Stimulated activated CD4-positive, alpha-beta T cell treated with anti-CD3 and anti-CD28 coated beads, Interleukin-1b, Interleukin-23, amount 100 ng/mL, for 1 hour (primary cell): ENCODE measurements around the gene ZNF771.
A peak's percentile ranks its signal among the peaks of the same experiment; 100 is the strongest.

Experiments used
- DNase-seq, 2 donors: peaks; one replicate each; pipeline ENCODE4 v3.0.0-alpha.2; 2020; ENCODE audit warnings: low read depth in 2 of 2

Gene ZNF771

GRCh38 chr16:30407102-30407803, at the start of gene ZNF771:
Gene ZNF771, plus strand, starts transcription at chr16:30407606. Its CDS starts 448 bp downstream, at chr16:30408054.
- DNase-seq: peak; percentile 75 to 92

- no peak for DNase-seq
Measured at GRCh38 chr16:30357715-30358576, 49.5 kb upstream of the ZNF771 start.

DNA sequence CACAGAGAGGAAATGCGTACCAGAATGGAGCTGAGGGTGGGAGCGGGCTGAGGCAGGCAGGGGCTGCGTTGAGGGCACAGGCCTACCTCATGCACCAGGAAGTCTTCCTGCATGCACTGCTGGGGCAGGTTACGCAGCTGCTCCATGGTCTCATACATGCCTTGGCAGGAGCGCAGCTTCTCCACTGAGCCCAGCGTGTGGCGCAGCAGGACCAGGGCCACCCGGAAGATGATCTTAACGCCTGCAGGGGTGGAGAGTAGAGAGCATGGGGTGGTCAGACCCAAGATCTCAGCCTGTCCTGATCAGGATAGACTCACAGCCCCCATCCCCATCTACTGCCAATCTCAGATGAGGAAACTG, 48.8 kb upstream of the ZNF771 start:
- no peak for DNase-seq

DNA sequence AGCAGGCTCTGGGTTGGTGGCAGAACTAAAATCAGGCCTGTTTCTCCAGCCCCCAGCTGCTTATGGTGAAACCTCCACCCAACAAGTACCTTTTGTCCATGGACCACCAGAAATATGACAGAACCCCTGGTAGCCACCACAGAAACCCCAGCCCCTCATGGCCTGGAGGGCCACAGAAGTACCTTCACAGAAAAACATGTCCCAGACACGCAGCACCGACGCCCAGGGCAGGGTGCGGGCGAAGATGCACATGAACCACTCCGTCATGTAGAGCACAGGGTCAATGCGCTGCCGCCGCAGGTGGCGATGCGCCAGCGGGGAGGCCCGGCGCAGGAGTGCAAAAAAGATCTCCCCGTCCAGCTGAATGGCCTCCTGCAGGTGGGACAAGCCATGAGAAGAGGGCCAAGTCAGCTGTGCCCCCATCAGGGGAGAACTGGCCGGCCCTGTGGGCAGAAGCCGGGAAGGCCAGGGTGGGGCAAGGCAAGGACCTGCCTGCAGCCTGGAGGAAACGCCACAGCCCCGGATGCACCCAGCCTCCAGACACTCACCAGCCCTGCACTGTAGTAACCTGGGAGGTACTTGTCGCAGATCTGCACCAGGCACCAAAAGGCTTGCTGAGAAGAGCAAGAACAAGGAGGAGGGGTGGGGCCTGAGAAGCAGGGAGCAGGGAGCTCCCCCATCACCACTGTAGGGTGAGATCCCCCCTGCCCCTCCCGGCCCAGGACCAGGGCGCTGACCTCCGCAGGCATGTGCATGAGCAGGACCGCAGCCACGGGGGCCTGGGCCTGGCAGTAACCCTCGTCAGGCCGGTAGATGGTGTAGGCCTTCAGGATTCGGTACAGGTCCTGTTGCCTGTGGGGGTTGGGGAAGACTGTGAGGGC, 48.2 kb upstream of the ZNF771 start:
- DNase-seq: no peak

GRCh38 chr16:30359871-30360170, 47.6 kb upstream of the ZNF771 start:
- no peak for DNase-seq

DNA sequence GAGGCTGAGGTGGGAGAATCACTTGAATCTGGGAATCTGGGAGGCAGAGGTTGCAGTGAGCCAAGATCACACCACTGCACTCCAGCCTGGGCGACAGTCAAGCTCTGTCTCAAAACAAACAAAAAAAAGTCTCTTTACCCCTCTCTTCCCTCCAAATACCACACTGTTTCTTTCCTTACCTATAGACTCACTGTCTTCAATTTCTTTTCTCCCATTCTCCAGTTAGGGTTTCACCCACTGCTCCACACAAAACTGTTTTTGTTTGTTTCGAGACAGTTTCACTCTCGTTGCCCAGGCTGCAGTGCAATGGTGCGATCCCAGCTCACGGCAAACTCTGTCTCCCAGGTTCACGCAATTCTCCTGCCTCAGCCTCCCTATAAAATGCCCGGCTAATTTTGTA, 46.2 kb upstream of the ZNF771 start:
- no peak for DNase-seq

DNA sequence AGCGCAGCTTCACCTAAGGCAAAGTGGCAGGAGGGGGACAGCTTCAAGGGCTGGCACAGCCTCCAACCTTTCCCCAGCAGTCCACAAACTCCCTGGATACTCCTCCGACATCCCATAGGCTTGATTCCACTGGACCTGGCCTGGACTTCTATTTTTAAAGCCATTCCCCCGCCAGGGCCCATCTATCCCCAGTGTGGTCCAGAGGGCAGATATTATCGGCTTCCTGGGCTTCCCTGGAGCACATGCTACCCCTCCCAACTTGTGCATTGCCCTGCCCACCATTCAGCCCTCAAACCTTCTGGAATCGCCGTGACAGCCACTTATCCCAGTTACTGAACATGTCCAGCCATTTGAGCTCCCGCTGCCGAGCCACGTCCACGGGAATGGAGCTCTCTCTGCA, 42.2 kb upstream of the ZNF771 start:
- no peak for DNase-seq

DNA sequence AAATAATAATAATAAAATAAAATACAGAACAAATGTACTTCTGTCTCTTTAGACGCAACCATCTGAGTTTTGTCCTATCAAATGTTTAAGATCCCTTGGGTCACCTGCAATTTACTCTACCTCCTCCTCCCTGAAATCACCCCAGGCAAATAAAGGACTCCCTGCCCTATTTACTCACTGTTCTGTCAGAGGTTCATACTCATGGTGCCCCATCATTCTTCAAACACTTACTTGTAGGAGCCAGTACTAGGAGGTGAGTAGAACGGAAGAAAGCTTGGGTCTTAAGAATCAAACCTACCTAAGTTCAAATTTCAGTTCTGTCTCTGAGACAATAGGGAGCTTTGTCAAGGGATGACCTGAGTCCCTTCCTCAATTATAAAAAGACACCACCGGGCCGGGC, 40.9 kb upstream of the ZNF771 start:
- no peak for DNase-seq

- no peak for DNase-seq
Measured at GRCh38 chr16:30367349-30368009, 39.9 kb upstream of the ZNF771 start.

DNA sequence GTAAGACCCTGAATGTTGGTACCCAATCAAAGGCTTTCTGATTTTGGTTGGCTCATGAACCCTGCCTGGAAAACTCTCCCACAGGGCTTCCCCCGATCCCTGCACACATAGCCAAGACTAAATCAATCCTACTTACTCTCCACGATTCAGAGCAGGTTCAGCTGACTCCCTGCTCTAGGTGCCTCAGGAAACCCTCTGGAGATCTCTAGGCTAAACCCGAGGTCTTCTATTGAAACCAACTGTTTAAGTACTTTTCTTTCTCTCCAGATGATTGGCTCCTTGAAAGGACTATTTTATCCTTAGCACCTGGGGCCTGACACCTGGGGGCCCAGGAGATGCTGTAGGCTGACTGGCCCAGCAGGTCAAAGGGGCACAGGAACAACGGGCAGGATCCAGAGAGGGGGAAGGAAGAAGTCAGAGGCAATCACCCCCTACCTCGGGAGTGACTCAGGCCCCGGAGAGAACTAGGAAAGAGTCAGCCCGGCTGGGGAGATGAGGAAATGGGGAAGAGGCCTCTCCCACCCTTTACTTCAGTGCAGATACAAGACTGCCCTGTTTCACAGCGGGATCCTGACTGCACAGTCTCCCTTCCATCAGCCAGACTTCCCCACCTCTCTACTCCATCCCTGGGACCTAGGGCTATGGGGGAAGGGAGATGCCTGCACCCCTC, 39.1 kb upstream of the ZNF771 start:
- DNase-seq: no peak

DNA sequence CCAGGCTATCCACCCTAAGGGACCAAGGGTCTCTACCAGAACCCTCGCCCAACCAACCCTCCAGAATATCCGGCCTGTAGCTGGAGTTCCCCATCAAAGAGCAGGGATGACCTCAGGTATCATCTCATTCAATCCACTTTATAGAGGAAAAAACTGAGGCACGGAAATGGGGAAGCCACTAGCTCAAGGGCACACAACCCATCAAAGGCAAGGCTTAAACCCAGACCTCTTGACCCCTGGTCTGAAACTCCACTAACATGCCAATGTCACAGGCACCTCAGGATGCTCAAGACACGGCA, 38.7 kb upstream of the ZNF771 start:
- no peak for DNase-seq

GRCh38 chr16:30369091-30369937, 38.1 kb upstream of the ZNF771 start:
- no peak for DNase-seq

DNA sequence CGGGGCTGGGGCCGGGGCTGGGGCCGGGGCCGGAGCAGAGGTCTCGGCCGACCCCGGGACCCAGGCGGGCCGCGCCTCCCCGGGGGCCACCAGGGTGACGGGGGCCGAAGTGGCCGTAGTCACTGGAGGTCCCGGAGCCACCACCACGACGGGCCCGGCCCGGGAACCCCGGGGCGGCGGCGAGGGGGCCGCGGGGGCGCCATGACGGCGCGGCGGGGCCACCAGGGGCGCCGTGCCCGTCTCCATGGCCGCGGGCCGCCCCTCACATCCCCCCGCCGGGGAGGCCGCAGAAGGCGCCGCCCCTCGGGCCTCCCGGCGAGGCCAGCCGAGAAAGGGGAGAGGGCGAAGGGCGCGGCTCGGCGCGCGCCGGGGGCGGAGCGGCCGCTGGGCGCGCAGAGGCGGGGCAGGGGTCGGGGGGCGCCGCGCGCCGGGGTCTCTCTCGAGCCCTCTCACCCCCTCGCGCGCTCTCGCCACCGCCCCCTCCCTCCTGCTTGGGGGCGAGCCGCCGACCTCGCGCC, 37.4 kb upstream of the ZNF771 start:
- DNase-seq: no peak

DNA sequence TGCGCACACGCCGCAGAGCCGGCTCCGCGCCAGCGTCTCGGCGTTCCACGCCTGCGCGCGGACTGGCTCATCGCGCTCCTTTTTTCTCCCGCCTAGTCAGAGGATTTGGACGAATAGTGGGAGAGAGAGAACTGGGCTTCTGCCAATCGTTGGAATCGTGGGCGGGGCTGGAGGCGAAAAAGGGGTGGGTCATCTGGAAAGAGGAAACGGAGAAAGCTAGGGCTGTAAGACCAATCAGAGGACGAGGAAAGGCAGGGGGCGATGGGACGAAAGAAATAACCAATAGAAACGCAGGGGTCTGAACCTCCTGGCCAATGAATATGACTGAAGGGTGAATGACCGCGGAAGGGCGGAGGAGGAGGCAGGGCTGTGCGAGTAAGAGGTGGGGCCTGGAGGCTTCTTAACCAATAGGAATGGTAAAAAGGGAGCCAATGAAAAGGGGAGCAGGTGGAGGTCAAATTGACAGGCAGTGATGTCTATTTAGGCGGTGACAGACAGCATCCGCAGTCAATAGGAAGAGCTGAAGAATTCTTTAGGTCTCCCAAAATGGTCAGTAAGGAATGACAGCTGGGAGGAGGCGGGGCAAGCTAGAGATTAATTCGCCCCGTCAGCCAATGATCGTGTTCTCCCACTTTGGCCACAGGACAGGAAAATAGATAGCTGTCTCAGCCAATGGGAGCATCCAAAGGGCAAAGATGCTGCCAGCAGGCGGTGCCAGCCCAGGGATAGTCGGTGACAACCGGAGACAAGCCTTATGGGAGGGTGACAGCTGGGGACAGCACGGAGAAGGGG, 36.8 kb upstream of the ZNF771 start, which contains the start of gene TBC1D10B:
Gene TBC1D10B, minus strand, starts transcription at position 39 of the 792 bp plus-strand sequence. CDS start 311 bp downstream, outside the sequence.
- DNase-seq: peak; percentile 94 to 99

DNA sequence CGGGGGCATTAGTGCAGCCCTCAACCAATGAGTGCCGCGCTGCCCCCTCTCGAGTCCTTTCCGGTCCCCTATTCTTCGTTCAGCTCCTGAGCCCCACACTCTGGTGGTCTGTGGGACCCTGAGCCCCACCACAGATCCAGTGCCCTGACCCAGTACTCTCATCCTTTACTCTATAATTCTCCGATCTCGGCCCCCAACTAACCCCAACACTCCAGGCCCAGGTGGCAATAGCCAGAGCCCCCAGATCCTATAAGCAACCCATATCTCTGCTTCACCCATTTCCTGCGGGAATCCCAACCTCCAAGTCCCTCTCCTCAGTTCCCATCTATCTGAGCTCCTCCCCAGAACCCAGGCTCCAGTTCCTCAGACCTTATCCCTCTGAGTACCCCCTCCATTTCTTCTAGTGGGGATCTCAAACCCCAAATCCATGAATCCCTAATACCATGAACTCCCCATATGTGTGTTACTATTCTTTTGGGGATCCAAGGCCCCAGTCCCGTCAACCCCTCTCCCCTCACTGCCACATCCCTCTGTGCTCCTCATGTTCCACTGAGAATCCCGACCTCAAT, 36.1 kb upstream of the ZNF771 start:
- DNase-seq: no peak

DNA sequence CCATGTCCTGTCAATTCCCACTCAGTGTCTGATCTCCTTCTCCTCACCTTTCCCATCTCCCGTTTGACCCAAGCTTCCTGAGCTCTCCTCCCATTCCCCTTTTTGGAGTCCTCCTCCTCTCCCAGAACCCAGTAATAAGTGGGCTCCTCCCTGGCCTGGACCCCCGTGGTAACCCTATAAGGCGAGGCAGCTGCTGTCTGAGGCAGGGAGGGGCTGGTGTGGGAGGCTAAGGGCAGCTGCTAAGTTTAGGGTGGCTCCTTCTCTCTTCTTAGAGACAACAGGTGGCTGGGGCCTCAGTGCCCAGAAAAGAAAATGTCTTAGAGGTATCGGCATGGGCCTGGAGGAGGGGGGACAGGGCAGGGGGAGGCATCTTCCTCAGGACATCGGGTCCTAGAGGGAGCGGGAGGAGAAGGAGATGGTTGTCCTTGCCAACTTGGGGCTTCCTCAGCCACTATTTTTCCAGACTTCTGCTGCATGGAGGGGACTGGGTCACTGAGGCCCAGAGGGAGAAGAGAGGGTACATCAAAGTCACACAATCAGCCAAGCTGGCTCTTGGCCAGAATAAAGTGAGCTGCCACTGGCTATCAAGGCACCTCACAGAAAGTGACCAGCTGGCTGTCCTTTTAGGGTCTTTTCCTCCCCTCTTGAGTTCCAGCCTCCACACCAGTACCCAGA, 35.2 kb upstream of the ZNF771 start:
- no peak for DNase-seq

DNA sequence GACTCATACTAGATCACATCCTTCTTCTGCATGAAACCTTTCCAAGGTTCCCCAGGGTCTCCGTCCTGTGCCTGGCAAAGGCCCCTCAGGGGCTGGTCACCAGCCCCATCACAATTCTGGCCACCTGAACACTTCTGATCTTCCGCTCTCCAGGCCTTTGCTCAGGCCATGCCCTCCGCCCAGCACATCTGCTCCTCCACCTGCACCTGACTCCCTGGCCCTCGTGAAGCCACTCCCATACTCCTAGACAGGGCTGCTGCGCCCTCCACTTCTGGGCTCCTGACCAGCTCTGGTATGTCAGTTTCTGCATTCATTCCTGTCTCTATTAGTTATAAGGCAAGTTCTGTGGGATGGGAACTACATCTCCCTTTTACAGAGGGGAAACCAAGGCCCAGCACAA, 34.7 kb upstream of the ZNF771 start:
- no peak for DNase-seq

- no peak for DNase-seq
Measured at GRCh38 chr16:30374538-30374937, 32.9 kb upstream of the ZNF771 start, which contains the start of gene MYL11. Gene MYL11, plus strand, starts transcription at chr16:30374802. Its CDS starts 56 bp downstream, at chr16:30374858.
